ENCODE results near the gene FBXO3.

Gene FBXO3

DNA sequence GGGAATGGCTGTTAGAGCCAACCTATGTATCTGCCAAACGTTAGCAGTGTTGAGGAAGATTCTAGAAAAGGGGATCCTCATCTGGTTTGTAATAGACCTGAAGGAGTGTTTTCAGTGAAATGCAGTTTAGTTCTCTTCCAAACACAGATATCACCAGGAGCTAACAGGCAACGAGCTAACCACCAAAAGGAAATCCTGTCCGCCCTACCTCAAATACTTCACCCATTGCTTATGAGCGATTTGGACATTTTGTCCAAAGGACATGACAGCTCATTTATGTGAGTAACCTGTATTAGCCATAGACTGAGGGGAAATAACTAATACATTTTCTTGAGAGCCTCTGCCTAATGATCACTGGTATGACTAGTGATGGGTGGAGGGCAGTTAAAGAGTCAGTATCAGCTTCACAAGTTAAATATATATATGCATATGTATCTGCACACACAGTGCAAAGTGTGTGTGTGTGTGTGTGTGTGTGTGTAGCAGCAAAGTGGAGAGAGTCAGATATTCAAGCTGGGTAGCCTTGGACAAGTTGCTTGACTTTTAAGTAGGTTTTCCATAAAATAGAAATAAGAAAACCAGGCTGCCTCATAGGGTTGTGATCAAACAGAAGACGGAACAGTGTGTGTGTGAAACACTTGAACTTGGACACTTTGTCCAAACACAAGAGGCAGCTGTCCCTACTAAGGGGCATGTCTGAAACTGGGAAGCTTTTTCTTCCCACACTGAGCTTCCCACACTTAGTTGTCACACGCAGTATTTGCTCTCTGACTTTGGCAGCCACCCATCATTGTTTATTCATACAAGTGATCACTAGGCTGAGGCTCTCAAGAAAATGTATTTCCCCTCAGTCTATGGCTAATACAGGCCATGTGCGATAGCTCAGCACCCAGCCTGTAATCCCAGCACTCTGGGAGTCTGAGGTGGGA, 72.8 kb downstream of the FBXO3 start:
- no peak for DNase-seq (ENCODE audit: low read depth)

DNA sequence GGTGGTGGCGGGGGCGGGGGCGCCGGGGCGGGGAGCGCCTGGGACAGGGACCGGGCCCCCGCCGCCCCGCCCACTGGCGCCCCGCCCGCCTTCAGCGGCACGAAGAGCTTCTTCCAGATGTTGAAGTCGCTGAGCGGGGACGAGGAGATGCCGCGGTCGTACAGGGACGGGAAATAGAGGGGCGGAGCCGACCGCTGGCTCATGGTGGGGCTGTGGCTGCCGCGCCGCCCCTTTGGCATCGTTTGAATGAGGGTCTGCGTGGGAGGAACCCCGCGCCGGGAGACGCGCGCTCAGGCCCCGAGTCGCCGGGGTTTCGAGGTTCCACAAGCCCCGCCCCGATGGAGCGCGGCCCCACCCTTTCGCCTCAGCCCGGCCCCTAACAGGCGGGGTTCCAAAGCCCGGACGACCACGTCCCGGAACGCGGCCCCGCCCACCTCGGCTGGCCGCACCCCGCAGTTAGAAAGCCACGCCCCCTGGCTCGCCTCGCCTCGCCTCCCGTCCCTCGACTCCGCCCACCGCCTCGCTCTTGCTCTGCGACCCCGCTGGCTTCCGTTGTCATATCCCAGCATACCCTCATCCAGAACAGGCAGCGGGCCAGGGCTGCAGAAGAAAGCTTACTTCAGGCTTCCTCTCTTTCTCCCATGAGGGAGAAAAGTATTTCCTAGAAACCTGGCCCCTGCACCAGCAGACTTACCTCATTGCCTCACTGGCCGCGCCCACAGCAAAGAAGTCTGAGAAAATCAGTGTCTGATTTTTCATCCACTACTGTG, 73.6 kb downstream of the FBXO3 start, which contains the start of gene C11orf91:
Gene C11orf91 (minus strand): TSS at position 325 of the 770 bp plus-strand sequence. CDS start 86 bp downstream, at position 239.
- DNase-seq (ENCODE audit: low read depth) = peak; percentile 74

DNA sequence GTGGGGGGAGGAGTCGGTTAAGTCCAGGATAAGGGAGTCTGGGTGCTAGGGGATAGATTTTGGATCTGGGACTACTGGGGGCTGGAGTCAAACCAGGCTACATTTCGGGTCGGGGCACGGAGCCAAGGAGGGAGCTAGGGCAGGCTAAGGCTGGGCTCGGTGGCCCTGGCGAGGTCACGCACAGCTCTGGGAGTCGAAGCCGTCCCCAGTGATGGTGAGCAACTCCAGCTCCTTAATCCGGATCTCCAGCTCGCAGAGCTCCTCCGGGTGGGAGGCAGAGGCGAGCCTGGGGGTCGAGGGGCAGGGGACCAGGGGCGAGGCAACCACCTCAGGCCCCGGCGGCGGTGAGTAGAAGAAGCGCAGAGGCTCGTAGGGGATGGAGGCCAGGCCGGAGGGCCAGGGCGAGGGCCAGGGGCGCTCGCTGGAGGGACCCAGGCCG, 74.2 kb downstream of the FBXO3 start:
- DNase-seq (ENCODE audit: low read depth) = no peak

DNA sequence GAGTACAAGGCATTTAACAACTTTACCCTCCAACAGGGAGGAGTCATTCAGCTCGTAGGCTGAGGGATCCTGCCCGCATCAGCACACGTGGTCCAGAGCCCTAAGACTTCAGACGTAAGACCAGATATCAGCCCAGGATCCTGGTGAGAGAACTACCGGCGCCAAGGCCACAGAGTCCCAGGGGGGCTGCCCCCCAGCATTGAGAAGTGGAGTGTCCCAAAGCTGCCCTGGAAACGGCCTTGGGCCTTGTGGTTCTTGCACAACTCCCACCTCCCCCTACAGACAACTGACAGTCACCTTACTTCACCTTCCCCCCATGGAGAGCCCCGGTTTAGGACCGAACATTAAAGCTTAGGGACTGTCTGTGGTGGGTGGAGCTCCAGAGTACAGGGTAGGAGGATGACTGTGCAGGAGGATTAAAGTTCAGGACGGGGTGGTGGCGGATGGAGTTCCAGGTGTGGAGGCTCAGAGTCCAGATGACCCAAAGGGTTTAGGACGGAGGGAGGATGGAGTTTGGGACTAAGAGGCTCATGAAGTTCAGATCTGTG, 74.7 kb downstream of the FBXO3 start:
- no peak for DNase-seq (ENCODE audit: low read depth)

DNA sequence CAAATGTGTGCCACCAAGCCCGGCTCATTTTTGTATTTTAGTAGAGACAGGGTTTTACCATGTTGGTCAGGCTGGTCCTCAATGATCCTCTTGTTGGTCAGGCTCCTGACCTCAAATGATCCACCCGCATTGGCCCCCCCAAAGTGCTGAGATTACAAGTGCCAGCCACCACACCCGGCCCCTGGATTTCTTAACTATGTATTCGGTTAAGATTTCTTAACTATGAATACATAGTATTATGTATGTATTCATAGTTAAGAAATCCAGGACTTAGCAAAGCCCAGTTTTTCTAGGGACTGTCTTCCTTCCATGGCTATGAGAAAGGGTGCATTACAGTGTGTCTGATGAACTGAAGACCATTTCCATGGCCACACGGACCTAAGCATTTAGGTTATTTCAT, 75.4 kb downstream of the FBXO3 start:
- no peak for DNase-seq (ENCODE audit: low read depth)

DNA sequence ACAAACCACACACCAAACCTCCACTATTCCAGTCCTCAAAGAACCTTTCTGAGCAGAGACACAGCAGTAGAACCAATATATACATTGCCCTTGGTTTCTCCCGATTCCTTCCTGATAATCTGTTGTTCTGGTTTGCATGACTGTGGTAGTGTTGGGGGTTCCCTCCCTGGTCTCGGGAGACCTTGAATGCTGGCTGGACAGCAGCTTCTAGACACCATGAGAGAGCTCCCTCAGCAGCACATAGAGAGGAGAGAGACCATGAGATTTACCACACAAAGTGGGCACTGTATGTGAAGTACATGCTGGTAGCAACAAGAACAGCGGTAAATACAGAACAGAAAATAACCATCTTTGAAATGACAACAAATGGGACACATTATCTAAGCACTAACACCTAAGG, 76.3 kb downstream of the FBXO3 start:
- DNase-seq (ENCODE audit: low read depth) = no peak

DNA sequence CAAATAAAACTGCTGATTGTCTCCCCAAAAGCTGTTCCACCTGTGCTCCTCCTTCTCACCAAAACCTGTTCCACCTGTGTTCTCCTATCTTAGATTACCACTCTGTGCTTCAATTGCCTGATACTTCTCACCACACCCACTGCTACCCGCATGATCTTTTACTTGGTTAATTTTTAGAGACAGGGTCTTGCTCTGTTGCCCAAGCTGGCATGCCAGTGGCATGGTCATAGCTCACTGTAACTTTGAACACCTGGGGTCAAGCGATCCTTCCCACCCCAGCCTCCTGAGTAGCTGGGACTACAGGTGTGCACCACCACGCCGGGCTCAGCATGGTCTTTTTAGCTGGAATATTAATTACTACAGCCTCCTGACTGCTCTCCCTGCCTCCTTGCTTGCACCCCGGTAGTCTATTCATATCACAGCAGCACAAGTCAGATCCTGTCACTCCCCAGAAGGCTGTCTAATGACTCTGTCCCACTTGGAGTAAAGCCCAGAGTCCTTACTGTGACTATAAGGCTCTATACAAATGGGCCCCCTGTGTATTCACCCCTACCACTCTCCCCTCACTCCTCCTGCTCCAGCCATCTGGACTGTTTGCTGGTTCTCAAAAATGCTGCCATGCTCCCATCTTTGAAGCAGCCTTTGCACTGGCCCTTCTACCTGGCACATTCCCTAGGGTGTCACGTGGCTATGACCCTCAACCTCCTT, 77.2 kb downstream of the FBXO3 start:
- DNase-seq (ENCODE audit: low read depth) = no peak

DNA sequence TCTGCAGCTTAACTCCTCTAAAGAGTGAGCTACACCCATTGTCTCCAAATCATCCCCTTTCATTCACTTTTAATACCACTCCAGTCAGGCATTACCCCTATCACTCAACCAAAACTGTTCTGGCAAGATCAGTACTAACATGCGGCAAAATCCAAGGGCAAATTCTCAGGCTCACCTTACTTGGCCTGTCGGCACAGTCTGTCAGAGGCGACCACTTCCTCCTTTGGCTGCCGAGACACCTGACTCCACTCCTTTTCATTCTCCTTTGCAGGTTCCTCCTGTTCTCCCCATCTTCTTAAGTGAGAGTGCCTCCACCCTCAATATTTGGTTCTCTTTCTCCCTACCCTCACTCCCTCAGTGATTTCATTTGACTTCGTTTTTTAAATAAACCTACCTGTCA, 77.9 kb downstream of the FBXO3 start:
- DNase-seq (ENCODE audit: low read depth) = no peak

DNA sequence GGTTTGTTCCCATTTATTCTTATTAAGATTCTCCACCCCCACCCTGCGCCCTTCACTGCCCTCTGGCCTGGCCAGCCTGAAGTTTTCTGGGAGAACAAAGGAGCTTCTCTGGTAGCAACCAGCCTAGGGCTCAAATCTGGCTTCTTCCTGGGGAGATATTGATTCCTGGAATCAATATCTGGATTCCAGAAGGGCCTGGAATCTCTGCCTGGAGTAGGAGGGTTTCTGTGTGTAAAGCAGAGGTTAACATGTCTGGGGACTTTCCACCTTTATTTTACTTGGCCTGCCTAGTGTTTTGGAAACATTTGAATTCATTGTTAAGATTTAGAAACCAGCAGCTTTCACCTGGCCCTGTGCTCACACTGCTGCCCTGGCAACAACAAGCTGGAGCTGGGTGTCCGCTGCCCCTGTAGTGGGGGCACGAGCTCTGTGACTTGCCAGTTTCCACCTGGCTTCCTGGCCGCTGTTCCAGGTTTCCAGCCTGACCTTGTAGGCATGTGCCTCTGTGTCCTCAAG, 79.2 kb downstream of the FBXO3 start:
- DNase-seq (ENCODE audit: low read depth) = no peak

DNA sequence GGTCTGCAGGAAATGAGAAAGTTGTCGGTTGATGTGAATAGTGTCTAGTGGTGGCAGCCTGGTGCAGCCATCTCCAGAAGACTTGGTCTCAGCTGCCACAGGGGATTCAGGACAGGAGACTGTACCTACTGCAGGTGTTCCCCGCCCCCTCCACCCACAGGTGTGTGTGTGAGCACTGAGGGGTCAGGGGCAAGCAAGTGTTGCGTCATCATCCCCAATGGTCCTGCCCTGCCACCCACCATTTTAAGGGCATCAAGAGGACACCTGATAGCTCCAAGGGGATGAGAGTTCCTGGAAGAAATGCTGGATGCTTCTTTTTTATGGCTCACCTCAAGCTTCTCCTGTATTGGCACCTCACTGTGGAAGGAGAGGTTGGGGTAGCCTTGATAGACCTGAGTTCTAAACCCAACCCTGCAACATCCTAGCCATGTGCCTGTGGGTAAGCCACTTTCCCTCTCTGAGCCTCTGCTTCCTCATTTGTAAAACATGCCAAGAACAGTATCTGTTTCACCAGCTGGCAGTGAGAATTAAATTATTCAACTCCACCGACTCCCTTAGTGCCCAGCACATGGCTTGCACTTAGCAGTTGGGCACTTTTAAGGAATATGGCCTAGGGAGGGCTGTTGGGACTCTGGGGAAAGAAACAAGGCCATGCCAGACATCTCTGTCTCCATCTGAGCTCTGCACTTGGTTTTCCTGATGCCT, 79.8 kb downstream of the FBXO3 start:
- DNase-seq (ENCODE audit: low read depth) = no peak

DNA sequence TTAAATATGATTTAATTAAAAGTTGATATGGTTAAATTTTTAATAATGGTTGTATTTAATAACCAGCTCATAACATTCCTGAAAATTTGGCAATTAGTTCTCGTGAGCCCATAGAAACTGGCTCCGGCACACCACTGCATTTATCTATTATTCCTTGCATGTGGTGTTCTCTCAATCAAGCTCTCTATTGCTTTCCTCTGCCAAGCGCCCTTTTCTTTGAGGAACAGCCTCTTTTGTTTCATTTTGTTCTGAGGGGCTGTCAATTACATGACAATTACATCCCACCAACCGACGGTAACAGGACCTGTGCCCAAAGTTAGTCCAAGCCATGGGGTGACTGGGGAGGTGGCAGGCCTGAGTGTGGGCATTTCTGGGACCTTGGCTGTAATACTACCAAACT, 81.8 kb downstream of the FBXO3 start:
- no peak for DNase-seq (ENCODE audit: low read depth)

DNA sequence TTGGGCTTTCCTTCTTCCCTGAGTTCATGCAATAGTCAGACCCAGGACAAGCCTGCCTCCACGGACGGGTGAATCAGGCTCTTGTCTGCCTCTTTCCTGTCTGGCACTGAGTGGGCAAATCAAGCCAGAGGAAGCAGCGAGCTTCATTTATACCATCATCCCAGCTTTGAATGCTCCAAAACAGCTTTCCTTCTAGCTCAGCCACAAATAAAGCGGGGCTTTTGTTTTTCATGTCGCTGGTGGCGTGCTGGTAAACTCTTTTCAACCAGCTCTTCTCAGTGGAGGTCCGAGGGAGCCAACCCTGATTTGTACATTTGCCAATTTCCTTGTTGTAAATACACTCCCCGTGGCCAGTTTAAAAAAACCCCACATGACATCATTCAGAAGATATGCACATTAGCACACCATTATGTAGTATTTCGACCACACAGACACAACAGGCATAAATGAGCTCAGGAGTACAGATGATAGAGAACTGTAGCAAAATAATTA, 82.3 kb downstream of the FBXO3 start:
- peak; percentile 97 for DNase-seq (ENCODE audit: low read depth)

DNA sequence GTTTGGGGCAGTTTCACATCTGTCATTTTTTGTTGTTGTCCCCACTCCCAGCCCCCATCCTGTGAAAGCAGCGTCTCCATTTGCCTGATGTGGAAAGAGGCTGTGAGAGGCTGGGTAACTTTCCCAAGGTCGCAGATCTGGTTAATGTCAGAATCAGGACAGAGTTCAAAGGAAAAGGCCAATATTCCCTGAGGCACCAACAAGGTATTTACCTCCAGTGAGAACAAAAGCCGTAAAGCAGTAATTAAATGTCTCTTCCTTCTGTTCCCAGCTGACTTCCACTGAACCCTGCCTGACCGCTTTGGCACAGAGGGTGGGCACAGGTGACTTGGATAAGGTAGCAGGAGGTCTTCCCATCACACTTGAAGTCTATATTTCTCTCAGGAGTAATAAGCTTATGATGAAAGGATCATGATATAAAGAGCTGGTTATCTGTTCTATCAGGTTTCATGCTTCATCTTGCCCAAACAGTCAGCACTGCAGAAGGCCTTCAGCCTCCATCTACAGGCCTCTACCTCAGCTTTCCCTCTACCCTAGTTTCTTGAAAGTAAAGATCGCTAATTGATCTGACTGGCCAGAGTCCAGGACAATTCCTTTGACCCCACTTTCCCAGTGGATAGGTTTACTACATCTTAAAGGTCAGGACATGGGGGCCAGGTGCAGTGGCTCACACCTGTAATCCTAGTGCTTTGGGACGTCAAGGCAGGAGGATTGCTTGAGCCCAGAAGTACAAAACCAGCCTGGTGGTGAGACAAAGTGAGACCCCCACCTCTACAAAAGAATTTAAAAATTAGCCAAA, 83.1 kb downstream of the FBXO3 start:
- DNase-seq (ENCODE audit: low read depth) = no peak

All from HS-27A (cell line).